ENCODE data around the gene NOL12.

NOL12 gene, protein sequence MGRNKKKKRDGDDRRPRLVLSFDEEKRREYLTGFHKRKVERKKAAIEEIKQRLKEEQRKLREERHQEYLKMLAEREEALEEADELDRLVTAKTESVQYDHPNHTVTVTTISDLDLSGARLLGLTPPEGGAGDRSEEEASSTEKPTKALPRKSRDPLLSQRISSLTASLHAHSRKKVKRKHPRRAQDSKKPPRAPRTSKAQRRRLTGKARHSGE

DNA sequence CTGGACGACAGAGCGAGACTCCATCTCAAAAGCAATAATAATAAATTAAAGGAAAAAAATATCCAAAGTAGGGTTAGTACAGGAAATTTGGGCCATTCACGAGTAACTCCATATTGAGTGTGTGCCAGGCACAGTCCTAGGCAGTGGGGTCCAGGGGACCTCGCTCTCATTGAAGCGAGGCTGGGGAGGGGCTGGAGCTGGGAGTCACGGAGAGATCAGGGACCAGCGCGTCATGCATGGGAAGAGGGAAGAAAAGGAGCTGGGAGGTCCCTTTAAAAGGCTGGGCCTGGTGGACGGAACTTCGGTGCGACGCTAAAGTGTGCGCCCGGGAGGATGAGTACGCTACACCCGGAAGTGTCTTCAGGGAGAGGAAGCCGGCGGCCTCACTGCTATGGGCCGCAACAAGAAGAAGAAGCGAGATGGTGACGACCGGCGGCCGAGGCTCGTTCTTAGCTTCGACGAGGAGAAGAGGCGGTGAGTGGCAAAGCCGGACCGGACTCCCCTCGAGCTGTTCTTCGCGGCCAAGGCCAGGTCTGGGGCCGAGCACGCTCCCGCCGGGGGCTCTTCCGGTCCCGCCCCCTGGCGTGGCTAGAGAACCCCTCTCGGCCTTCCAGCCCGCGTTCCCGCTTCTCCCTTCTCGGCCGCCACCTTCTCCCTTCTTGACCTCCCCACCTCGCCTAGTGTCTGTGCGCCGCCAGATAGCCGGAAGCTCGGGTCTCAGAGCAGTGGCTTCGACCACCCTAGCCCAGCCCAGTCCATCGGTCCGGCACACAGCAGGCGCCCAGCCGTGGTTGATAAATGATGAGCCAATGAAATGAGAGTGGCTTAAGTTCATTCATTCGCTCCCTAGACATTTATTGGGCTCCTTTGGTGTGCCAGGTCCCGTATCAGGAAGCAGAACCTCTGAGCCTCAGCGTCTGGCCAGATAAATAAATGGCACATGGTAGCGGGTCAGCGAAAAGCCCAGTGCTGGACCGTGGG lies at the start of gene NOL12:
Gene NOL12 (plus strand): TSS at position 342 of the 981 bp plus-strand sequence. CDS start 50 bp downstream, at position 392.
- Histone ChIP-seq H3K36me3 (ENCODE audit: control insufficient read depth, low read depth, low read length) (peaks cover 22% of the 10 kb centered on the region), H3K9me3 (ENCODE audit: control insufficient read depth, low read depth, low read length) (no peaks in the 10 kb centered on the region), H3K9ac (ENCODE audit: low read length) (peak within 1 kb of the TSS; percentile 84), H3K4me3 (ENCODE audit: low read length) (peak within 1 kb of the TSS; percentile 99), H3K4me1 (ENCODE audit: control insufficient read depth, low read depth, low read length) (no peaks in the 10 kb centered on the region), H3K27me3 (ENCODE audit: control insufficient read depth, insufficient read depth, low read length) (no peaks in the 10 kb centered on the region), H3K27ac (ENCODE audit: low read length) (peak within 1 kb of the TSS; percentile 60)

- peaks cover 26% of the 10 kb centered on the region for H3K4me1 ChIP-seq (ENCODE audit: control insufficient read depth, low read depth, low read length)
- H3K9ac ChIP-seq (ENCODE audit: low read length) = no peak overlapping the region
- no peaks in the 10 kb centered on the region for H3K9me3 ChIP-seq (ENCODE audit: control insufficient read depth, low read depth, low read length)
- no peak overlapping the region for H3K4me3 ChIP-seq (ENCODE audit: low read length)
- H3K27me3 ChIP-seq (ENCODE audit: control insufficient read depth, insufficient read depth, low read length) = no peaks in the 10 kb centered on the region
- H3K27ac ChIP-seq (ENCODE audit: low read length) = no peak overlapping the region
- H3K36me3 ChIP-seq (ENCODE audit: control insufficient read depth, low read depth, low read length) = no peaks in the 10 kb centered on the region
Observed at GRCh38 chr22:37636949-37637273, 49.2 kb upstream of the NOL12 start.

GRCh38 chr22:37638391-37639069 lies 47.6 kb upstream of the NOL12 start:
- peaks cover 19% of the 10 kb centered on the region for H3K4me1 ChIP-seq (ENCODE audit: control insufficient read depth, low read depth, low read length)
- H3K27ac ChIP-seq (ENCODE audit: low read length) = no peak overlapping the region
- peak overlapping the region; percentile 36 for H3K9ac ChIP-seq (ENCODE audit: low read length)
- H3K27me3 ChIP-seq (ENCODE audit: control insufficient read depth, insufficient read depth, low read length) = no peaks in the 10 kb centered on the region
- peak overlapping the region; percentile 67 for H3K4me3 ChIP-seq (ENCODE audit: low read length)
- no peaks in the 10 kb centered on the region for H3K36me3 ChIP-seq (ENCODE audit: control insufficient read depth, low read depth, low read length)
- no peaks in the 10 kb centered on the region for H3K9me3 ChIP-seq (ENCODE audit: control insufficient read depth, low read depth, low read length)

- Histone ChIP-seq H3K4me1 (ENCODE audit: control insufficient read depth, low read depth, low read length) (peaks cover 12% of the 10 kb centered on the region), H3K9ac (ENCODE audit: low read length) (peak within 1 kb of the TSS; percentile 50), H3K27ac (ENCODE audit: low read length) (no peak within 1 kb of the TSS)
Observed at GRCh38 chr22:37639070-37639760, 46.9 kb upstream of the NOL12 start, which contains the start of gene SH3BP1. Gene SH3BP1 (plus strand): TSS chr22:37639669. CDS start chr22:37639788, 119 bp downstream.

GRCh38 chr22:37639771-37640590 lies 46.2 kb upstream of the NOL12 start:
- peaks cover 3% of the 10 kb centered on the region for H3K36me3 ChIP-seq (ENCODE audit: control insufficient read depth, low read depth, low read length)
- H3K9ac ChIP-seq (ENCODE audit: low read length) = peak overlapping the region; percentile 50
- no peaks in the 10 kb centered on the region for H3K27me3 ChIP-seq (ENCODE audit: control insufficient read depth, insufficient read depth, low read length)
- peak overlapping the region; percentile 67 for H3K4me3 ChIP-seq (ENCODE audit: low read length)
- peaks cover 11% of the 10 kb centered on the region for H3K4me1 ChIP-seq (ENCODE audit: control insufficient read depth, low read depth, low read length)
- H3K9me3 ChIP-seq (ENCODE audit: control insufficient read depth, low read depth, low read length) = no peaks in the 10 kb centered on the region
- no peak overlapping the region for H3K27ac ChIP-seq (ENCODE audit: low read length)

More at GRCh38 chr22:37639070-37639760, 46.9 kb upstream of the NOL12 start, which contains the start of gene SH3BP1:
- no peaks in the 10 kb centered on the region for H3K9me3 ChIP-seq (ENCODE audit: control insufficient read depth, low read depth, low read length)
- H3K4me3 ChIP-seq (ENCODE audit: low read length) = peak within 1 kb of the TSS; percentile 67
- no peaks in the 10 kb centered on the region for H3K27me3 ChIP-seq (ENCODE audit: control insufficient read depth, insufficient read depth, low read length)
- H3K36me3 ChIP-seq (ENCODE audit: control insufficient read depth, low read depth, low read length) = no peaks in the 10 kb centered on the region

DNA sequence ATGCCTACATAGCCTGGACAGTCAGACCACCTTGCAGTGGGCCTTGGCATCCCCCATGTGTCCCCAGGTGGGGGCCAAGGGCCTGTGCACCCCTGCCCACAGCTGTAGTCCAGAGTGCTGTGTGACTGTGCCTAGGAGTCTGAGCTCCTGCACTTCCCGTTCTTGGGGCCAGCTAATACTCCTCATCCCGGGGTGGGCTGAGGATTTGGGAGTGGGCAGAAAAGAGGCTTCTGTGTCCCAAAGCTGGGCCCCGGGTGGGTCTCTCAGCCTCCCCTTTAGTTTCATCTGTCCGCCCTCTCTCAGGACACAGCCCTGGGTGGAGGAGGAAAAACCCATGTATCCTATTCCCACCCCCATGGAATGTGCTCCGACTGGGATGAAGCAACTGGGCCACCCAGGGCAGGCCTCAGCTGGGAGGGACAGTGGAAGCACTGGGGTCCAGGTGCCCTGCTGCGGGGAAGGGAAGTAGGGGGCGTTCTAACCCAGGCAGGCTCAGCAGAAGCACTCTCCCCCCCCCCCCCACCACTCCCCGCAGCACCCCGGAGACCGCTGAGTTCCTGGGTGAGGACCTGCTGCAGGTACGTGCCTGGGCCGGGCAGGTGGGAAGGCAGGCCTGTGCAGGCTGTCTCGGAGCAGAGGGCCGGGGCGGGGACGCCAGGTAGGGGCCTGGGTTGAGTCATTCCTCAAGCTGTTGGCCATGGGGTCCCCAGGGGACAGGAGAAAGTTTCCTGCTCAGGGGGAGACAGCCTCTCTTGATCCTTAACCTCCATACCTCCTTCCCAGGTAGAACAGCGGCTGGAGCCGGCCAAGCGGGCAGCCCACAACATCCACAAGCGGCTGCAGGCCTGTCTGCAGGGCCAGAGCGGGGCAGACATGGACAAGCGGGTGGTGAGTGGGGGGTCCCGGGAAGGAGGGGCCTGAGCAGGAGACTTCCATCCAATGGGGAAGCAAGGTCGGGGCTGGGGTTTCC lies 45.3 kb upstream of the NOL12 start:
- H3K4me1 ChIP-seq (ENCODE audit: control insufficient read depth, low read depth, low read length) = peaks cover 11% of the 10 kb centered on the region
- no peaks in the 10 kb centered on the region for H3K9me3 ChIP-seq (ENCODE audit: control insufficient read depth, low read depth, low read length)
- no peak overlapping the region for H3K9ac ChIP-seq (ENCODE audit: low read length)
- no peak overlapping the region for H3K27ac ChIP-seq (ENCODE audit: low read length)
- peak overlapping the region; percentile 67 for H3K4me3 ChIP-seq (ENCODE audit: low read length)
- H3K27me3 ChIP-seq (ENCODE audit: control insufficient read depth, insufficient read depth, low read length) = no peaks in the 10 kb centered on the region
- peaks cover 8% of the 10 kb centered on the region for H3K36me3 ChIP-seq (ENCODE audit: control insufficient read depth, low read depth, low read length)

- Histone ChIP-seq H3K27me3 (ENCODE audit: control insufficient read depth, insufficient read depth, low read length) (no peaks in the 10 kb centered on the region), H3K36me3 (ENCODE audit: control insufficient read depth, low read depth, low read length) (peaks cover 10% of the 10 kb centered on the region), H3K9ac (ENCODE audit: low read length) (no peak overlapping the region), H3K4me3 (ENCODE audit: low read length) (no peak overlapping the region), H3K27ac (ENCODE audit: low read length) (no peak overlapping the region), H3K4me1 (ENCODE audit: control insufficient read depth, low read depth, low read length) (peaks cover 8% of the 10 kb centered on the region), H3K9me3 (ENCODE audit: control insufficient read depth, low read depth, low read length) (no peaks in the 10 kb centered on the region)
Observed at GRCh38 chr22:37641561-37641949, 44.6 kb upstream of the NOL12 start.

- Histone ChIP-seq H3K36me3 (ENCODE audit: control insufficient read depth, low read depth, low read length) (peaks cover 18% of the 10 kb centered on the region), H3K9ac (ENCODE audit: low read length) (no peak overlapping the region)
Observed at GRCh38 chr22:37643225-37643847, 42.8 kb upstream of the NOL12 start.

GRCh38 chr22:37647317-37647716 lies 38.8 kb upstream of the NOL12 start:
- H3K4me1 ChIP-seq (ENCODE audit: control insufficient read depth, low read depth, low read length) = no peaks in the 10 kb centered on the region
- no peak overlapping the region for H3K4me3 ChIP-seq (ENCODE audit: low read length)
- peaks cover 33% of the 10 kb centered on the region for H3K36me3 ChIP-seq (ENCODE audit: control insufficient read depth, low read depth, low read length)
- no peaks in the 10 kb centered on the region for H3K27me3 ChIP-seq (ENCODE audit: control insufficient read depth, insufficient read depth, low read length)
- no peak overlapping the region for H3K27ac ChIP-seq (ENCODE audit: low read length)
- H3K9ac ChIP-seq (ENCODE audit: low read length) = no peak overlapping the region
- no peaks in the 10 kb centered on the region for H3K9me3 ChIP-seq (ENCODE audit: control insufficient read depth, low read depth, low read length)

More at GRCh38 chr22:37643225-37643847, 42.8 kb upstream of the NOL12 start:
- H3K27me3 ChIP-seq (ENCODE audit: control insufficient read depth, insufficient read depth, low read length) = no peaks in the 10 kb centered on the region
- peaks cover 6% of the 10 kb centered on the region for H3K4me1 ChIP-seq (ENCODE audit: control insufficient read depth, low read depth, low read length)
- H3K9me3 ChIP-seq (ENCODE audit: control insufficient read depth, low read depth, low read length) = no peaks in the 10 kb centered on the region
- no peak overlapping the region for H3K27ac ChIP-seq (ENCODE audit: low read length)
- no peak overlapping the region for H3K4me3 ChIP-seq (ENCODE audit: low read length)

Measured in iPS-18a (cell line).